SKM-1 treated with dmso at 0.1 percent for 144 hours (cell line): Measurements from ENCODE around the gene SLCO1B3.

ENCODE experiments used
- DNase-seq: peaks from one replicate; lab custom pipeline; 2025; ENCODE audit not compliant: unreplicated experiment; lab: John Stamatoyannopoulos, UW

The SLCO1B3 gene

DNA sequence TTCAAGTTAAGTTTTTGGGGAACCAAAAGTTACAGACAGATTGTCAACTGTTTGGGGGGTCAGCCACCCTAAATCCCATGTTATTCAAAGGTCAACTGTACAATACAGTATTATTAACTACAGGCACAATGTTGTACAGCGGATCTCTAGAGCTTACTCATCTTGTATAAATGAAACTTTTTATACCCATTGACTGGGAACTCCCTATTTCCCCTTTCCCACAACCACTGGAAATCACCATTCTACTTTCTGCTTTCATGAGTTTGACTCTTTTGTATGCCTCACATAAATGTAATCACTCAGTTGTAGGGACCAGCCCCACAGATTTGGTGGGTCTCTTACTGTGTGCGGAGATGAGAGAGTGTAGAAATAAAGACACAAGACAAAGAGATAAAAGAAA, 57.8 kb downstream of the SLCO1B3 start:
- no peak for DNase-seq

DNA sequence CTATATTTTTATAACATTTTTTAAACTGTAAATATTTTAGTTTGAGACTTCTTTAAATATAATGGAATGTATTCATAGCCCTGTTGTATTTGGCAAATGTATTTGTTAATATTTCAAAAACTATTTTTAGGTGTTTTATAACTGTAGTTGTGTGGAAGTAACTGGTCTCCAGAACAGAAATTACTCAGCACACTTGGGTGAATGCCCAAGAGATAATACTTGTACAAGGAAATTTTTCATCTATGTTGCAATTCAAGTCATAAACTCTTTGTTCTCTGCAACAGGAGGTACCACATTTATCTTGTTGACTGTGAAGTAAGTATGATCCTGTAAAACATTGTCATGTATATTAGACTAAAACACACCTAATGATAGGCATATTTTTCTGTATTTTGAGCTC, 72.8 kb downstream of the SLCO1B3 start:
- no peak for DNase-seq

DNA sequence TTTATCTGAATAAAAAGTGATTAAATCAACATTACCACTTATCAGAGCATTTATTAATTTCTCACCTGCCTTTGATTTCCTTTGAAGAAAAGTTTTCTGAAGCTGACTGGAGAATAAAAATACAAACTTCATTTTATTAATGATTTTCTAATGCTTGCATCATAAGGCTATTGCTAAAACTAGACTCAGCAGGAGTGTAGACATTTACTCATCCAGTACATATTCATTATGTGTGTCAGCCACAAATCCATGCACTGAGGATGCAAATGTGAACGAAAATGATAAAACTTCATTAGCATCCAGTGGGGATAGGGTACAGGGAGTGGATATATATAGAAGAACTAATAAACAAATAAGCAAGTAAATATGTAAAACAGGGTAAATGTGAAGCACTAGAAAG, 74.6 kb downstream of the SLCO1B3 start:
- DNase-seq = no peak

DNA sequence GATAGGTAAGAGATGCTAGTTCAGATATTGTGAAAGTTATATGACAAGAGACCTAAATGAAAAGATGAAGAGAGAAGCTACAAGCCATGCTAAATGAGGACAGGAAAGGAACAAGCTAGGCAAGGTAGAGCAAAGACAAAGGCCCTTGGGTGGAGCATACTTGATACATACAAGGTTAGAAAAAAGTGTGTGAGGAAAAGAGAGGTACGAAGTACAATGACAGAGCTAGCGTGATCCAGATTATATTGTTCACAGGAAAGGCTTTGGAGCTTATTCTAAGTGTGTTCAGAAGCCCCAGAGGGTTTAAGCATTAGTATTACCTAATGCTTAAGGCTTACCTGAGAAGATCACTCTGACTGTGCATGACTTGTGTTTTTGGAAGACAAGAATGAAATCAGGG, 75.0 kb downstream of the SLCO1B3 start:
- DNase-seq = no peak

DNA sequence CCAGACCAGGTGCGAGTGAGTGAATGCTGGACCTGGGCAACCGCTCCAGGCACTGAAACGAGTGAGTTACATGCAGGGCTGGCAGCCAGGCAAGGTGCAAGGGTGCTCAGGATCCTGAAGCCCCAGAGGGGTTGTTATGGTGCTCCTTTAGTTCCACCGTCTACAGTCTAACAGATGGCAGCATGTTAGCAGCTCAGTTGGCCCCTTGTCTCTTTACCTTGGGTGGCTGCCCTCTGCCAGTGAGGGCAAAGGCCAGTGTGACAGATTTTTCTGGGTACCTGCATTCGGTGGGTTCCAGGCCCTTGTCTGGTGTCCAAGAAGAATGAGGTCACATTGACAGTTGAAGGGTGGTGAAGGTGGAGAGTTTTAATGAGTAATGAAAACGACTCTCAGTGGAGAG, 106.8 kb downstream of the SLCO1B3 start:
- DNase-seq = no peak

DNA sequence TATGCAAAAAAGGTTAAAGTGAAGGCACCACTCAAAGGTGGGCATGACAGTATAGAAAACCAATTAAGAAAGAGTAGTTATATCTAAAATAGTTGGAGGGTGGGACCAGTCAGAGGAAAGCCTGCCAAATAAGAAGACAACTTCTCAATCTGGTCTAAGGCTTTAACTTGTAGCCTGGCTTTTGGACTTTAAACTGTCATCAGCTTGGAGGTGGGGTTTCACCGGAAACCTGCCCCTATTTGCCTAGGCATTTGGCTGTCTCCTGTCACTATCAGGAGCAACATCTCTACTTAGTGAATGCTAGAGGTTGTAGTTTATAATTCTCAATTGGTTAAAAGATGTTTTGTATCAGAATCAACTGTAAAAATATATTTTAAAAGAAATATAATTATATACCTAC, 107.3 kb downstream of the SLCO1B3 start:
- DNase-seq = no peak

DNA sequence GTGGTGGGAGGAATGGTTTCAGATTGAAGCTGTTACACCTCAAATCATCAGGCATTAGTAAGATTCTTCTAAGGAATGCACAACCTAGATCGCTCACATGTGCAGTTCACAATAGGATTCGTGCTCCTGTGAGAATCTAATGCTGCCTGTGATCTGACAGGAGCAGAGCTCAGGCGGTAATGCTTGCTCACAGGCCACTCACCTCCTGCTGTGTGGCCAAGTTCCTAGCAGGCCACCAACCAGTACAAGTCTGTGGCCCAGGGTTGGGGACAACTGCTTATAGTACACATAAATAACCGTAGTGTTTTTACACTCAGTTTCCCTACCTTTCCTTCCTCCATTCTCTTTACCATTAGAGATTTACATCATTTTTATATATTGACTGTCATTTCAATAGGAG, 121.4 kb downstream of the SLCO1B3 start:
- no peak for DNase-seq

DNA sequence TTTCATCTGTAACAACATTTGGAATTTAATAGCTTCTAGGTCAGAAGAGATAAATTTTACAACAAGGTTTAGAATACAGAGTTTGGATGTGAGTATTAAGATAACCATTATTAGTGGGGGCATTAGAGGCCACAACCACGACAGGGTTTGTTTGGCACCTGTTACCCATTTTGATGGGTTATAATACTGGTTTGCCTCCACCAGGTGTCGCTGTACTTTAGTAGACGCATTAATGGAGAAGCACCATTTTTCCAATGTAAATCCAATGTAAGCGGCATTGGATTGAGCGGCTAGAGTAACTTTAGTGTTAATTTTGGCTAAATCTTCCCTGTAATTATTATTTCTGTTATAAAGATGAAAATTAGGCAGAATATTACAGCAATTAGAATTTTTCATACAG, 136.2 kb downstream of the SLCO1B3 start:
- DNase-seq = peak; percentile 0

DNA sequence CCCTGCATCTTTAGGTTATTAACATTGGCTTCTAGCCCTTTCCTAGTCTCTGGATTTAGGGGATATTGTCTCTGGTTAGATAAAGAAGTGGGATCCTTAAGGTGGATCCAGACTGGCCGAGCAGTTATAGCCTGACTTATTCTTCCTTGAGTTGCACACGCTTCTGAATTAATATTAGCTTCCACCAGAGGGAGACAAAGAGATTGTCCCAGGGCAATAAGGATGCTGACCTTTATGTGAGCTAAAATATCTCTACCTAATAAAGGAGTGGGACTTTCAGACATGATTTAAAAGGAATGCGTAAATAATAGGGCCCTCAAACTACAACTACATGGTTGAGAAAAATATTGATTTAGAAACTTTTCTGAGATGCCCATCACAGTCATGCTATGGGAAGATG, 139.7 kb downstream of the SLCO1B3 start:
- DNase-seq = peak; percentile 3

DNA sequence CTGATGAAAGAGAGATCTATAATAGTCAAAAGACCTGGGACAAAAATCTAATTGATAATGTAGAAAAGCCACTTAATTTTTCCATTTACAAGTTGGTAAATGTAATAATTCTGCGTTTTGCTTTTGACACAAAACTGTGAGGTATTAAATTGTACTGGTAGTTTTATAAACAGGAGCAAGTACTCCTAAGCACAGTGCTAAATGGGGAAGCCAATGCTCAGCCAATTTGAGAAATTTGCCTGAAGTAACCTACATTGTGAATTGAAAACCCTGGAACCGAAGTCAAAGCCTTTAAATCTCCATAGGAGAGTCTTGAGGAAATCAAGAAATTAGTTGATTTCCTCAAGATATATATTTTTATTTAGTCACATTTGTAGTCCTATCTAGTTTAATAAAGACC, 152.8 kb downstream of the SLCO1B3 start:
- DNase-seq = no peak

DNA sequence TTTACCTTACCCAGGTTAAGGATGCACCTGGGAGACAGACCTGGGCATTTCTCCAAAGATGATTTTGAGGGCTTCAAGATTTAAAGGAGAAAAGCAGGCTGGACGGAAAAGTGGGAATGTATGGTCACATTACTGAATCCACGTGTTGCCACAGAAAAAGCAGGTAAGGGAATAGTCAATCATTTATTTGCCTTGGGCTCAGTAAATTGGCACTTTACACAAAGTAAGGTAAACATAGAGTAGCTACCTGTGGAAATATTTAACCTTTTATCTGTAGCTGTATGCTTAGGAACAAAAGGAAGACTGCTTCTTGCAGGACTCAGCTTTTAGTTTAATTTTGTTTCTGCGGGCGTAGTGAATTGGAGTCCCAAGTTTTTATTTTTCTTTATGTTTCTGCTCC, 153.3 kb downstream of the SLCO1B3 start:
- DNase-seq = no peak
